Measurements from ENCODE around the gene TBX3.
A peak's percentile ranks its signal among the peaks of the same experiment; 100 is the strongest.

TBX3 gene

DNA sequence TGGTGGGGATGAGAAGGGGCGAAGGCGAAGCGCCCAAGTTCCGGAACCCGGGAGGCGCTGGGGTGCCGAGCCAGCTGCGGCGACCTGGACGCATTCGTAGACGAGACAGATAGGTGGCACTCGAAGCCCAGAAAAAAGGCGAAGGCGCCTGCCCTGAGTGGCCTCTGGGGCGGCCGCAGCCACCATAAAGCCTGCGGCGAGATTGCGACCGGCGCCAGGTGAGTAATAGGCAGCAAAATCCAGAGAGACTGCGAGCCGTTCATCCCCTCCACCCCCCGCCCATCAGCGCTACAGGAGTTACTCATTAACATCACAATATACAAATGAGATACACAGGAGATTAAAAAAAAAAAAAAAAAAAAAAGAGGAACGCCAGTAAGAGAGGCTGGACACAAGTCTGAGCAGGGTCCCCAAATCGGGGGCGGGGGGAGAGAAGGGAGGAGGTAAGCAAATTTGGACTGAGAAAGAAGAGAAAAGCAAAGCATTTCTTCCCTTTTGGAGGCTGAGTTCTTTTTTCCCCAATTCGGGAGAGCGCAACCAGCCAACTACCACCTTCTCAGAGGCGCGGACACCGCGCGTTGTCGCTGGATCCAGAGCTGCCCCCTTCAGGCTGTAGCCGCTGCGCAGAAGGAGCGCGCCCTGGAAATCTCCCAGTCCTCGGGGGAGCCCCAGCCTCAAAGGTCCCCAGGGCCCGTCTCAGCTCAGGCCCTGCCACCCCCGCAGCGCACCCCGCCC is 15.7 kb downstream of the TBX3 start:
- DNase-seq (ENCODE audit: low spot score) = peak; percentile 20

DNA sequence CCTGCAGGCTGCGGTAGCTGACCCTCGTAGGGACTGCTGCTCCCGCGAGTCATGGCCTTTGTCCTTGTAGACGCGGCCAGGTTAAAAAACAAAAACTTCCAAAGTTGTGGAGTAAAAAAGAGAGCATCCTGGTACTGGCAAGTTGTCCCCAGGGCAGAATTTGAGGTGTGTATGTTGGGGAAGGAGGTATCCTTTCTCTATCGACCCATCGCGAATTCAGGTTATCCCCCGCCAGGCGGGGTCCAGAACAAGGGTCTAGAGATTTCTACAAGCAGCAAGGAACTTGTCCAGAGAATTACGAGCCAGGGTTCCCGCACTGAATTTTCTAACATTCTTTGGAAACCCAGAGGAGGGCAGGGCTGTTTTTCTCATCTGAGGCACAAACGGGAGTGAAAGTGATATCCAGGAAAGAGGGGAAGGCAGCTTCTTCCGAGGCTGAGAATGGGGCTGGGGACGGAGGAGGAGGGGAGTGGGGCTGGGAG is 16.3 kb downstream of the TBX3 start:
- DNase-seq (ENCODE audit: low spot score) = no peak

DNA sequence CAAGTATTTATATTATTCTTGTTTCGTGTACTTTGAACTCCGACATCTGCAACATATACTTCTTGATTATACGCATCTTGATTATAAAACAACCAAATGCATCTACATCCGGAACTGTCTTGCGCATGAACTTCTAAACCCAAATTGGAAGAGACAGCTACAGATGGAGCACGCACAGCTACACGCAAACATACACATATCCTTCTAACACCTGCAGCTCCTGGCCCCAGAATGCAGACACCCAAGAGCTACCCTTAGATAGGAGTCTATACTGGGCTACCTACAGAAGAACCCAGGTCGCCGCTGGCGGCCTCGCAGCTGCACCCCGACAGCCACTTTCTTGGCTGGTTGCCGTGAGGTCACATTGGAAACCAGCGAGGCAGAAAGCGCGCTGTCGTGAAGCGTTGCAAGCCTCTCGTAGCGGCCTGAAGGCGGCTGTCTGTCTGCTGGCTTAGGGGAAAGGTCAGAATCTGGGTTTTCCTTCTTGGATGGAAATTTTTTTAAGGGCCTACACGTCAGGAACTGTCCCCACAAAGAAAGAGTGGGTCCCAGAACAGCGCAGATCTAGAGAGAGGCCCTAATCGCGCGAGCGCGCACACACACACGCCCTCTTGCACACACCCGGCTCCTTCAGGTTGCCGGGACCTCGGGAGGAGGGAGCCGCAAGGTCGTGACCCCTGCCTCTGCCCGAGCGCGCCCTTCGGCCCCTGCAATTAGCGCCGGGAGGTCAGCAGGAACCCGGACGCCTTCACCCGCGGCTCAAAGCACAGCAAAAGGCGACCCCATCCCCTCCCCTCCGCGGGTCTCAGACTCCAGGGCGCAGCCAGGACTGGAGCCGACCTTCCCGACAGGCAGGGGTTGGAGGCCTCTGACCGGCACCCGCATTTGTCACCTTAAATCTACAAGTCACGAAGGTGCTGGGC is 17.0 kb downstream of the TBX3 start:
- no peak for DNase-seq (ENCODE audit: low spot score)

DNA sequence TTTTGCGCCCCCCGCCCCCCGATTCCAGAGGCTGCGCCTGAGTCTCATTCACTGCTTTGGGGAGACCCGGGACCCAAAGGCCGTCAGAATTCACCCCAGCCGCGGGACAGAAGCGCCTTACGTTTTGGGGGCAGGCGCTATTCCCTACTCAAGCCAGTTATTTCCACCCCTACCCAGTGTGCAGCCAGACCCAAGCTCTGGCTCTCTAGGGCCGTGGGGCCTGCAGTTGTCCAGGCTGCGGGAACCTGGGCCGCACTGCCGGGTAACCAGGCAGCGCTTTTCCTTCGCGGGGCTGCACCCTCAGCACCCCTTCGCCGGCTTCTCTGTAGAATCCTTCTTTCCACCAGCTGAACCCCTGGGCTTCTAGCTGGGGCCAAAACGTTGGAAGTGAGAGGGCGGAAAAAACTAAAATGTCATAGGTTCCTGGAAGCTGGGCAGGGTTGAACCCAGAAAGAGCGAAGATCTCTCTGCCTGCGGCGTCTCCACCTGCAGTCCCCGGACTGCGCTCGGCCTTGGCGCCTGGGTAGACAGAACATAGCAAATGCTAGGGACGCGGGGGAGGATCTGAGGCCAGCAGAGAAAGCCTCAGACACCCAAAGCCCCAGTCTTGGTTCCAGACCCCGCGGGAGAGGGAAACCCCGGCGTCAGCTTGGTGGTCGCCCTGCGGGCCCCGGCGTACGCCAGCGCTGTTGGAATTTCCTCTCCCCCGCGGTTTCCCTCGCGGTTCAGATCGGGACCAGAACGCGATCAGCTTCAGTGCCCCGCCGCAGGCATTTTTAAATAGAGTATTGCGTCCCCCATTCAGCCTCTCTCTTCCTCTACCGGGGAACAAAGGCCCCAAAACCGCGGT is 18.3 kb downstream of the TBX3 start:
- DNase-seq (ENCODE audit: low spot score) = no peak

DNA sequence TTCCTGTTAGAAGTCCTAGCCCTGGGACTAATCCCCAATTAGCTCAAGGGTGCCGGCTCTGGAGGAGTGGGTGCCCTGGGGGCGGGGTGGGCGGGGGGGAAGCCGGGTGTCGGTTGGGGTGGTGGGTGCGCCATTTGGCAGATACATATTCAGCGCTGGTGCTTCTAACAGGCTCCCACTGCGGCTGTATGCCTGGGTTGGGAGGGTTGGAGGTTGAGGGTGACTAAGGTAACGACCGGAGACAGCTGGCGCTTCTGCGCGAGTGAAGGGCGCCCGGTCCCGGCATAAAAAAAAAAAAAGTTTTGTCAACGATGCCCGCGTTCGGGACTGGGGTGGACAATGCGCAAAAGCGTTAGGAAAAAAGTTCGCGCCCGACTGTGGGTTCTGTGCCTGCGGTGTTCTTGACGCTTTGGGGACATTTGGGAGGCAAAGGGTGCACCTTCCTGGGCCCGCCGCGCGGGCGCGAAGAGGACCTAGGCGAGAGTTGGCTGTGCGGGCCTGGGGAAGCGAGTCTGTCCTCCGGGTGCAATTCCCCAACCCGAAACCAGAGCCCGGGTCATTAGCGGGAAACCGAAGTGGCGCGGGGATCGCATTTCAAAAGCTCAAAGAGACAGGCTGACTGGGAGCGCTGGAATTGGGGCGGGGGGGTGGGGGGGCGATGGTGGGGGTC is 19.2 kb downstream of the TBX3 start:
- DNase-seq (ENCODE audit: low spot score) = no peak

DNA sequence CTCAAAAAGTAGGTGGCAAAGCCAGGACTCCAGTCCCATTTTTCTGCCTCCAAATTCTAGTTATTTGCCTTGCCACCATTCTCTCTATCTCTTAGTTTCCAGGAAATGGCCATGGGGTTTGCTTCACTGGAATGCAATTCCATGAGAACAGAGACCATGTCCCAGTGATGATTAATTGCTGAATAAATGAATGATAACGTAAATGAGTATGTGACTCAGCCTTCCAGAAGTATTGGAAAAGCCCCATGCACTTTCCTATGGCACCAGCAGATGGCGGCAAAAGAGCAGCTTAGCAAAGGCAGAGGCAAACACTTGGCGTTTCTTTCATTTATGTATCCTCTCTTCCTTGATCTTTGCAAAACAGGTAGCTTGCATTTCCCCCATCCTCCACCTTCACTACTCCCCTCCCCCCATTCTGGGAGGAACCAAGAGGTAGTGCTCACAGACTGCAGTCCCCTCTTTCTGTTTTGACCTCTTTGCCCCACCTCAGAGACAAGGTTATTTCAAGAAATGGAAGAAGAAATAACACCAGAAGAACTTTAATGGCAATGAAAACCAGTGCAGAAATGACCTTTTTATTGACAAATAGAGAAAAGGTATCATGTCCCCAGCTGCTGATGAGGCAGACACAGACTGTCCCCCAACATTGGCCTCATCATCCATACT is 21.3 kb downstream of the TBX3 start:
- DNase-seq (ENCODE audit: low spot score) = peak; percentile 37

DNA sequence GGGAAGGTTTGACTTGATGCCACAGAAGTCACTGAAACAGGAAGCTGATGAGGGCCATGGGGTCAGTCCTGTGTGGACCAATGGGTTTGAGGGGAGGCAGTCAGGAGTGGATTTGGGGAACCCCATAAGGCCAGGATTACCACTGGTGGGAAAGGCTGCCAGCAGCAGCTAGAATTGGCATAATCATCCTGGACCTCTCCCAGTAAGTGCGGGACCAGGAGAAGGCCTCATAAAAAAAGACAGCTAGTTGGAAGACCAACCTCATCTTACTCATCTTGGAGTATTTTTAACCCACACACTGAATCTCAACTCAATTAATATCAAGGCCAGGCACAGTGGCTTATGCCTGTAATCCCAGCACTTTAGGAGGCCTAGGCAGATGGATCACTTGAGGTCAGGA is 22.7 kb downstream of the TBX3 start:
- no peak for DNase-seq (ENCODE audit: low spot score)

DNA sequence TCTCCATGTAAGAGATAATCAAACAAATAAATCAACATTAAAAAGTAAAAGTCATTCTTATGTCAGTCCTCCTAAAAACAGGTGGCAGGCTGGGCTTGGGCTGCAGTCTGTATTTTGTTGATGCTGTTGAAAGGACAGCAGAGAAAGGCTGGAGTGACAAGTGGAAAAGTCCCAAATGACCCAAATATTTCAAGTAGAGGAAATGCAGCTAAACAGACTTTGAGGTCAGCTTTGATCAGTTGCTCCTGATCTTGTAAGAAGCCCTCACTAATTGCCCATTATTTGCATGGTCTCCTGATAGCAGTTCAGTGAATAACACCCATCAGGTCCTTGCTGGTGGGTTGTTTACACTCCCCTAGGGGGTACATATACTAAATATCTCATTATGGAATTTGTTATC is 24.9 kb downstream of the TBX3 start:
- DNase-seq (ENCODE audit: low spot score) = no peak

DNA sequence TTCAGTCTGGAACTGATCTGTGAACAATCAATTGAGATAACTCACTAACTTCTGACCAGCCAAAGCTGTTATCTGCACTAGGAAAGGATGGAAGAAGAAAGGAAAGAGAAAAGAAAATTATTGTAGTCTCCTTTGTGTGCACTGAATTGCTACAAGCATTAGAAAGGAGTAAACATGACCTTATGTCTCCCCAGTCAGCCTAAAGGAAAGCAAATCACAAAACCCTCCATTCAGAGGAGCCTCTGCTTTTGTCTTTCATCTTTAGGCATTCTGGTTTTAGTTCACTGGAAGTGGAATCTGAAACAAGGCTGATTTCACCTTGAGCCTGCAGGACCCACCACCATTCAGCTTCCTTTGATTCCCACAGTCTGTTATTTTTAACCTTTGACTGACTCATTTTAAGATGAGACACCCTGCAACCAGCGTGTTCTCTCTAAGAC is 26.0 kb downstream of the TBX3 start:
- DNase-seq (ENCODE audit: low spot score) = no peak

DNA sequence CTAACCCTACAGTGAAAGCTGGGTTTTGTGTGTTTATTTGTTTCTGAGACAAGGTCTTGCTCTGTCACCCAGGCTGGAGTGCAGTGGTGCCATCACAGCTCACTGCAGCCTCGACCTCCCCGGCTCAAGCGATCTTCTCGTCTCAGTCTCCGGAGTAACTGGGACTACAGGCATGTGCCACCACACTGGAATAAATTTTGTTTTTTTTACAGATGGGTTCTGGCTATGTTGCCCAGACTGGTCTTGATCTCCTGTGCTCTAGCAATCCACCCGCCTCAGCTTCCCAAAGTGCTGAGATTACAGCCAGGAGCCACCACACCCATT is 26.4 kb downstream of the TBX3 start:
- no peak for DNase-seq (ENCODE audit: low spot score)

DNA sequence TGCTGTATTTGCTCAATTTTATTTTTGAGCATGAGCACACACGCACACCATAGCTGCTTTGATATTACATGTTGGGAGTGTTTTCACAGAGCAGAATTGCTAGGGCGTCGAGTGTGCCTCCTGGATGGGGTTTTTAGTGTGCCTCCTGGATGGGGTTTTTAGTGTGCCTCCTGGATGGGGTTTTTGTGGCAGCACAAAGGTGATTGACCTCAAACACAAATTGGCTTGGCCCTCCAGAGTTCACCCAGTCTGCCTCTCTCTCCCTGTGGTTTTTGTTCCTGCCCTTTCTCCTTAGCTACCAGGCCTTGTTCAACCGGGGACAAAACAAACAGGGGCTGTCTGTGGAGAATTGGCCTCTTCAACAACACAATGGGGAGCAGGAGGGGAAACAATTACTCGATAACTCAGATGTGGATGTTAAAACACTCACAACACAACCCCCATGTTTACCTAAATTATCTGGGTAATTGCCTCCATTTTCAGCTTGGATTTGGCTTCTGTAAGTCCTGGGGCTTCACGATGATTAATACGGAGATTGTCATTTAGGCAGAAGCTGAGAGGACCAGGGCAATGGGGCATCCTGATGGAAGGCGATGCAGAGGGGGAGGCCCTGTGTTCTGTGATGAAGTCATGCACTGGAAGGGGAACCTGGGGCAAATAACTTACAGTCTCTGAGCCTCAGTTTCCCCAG is 26.9 kb downstream of the TBX3 start:
- DNase-seq (ENCODE audit: low spot score) = no peak

DNA sequence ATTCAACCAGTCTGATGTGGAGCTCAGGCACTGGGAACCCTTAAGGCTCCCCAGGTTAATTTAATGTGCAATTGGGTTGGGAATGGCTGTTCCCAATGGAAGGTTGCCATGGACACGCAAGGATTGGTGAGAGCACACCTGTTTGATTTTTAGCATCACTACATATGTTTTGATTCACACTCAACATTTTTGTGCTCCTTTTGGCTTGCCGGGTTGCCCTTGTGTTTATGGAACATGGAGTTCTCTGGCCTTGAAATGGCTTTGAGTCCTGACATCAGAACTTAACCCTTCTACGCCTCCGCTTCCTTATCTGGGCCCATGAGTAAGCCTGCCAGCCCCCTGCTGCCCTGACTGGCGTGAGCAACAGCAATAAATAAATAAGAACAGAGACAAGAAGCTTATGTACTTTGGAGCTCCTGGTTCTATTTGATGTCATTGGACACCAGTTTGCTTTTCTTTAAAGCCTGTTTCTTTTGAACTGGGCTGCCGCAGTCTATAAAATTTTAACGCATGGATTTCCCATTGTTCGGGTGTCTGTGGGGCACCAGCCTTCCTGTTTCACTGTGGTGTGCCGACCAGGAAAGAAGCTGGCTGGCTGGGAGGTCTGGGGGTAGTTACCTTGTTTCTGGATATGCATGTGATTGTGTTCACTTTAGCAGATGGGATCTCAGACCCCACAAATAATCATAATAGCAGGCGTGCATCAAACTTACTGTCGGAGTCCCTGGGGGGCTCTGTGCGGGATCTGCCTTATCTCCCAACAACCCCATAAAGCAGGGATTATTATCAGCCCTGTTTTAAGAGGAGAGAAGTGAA is 27.8 kb downstream of the TBX3 start:
- DNase-seq (ENCODE audit: low spot score) = no peak

DNA sequence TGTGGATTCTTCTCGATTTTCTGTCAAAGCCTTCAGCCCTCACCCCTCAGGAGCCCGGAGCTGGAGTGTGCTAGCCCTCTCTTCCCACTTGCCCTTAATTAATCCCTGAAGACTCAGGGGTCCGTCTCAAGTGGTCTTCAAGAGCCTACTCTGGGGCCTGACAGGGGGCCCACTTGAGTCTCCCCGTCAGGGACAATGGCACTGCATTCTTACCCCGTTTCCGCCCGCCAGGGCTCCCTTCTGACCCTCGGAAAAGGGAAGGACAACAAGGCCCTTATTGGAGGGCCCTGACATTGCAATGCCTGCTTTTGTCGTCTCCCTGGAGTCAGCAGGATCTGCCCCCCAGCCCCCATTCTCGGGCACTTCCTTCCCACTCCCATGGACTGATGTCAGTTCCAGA is 34.4 kb downstream of the TBX3 start:
- no peak for DNase-seq (ENCODE audit: low spot score)

DNA sequence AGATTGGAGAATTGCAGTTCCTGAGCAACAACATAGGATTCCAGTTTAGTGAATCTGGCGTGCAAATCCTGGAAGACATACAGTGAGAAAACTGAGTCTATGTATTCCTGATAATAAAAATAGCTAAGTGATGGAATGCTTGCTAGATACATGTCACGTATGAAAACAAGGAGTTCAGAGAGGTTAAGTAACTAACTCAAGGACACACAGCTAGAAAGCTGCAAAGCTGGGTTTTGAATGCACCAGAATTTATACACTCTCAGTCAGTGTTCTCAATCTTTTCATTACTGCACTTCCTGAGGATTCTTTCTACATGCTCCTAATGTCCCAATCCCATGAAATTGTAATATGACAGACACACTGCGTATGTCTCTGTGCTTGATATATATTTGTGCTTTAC is 35.3 kb downstream of the TBX3 start:
- DNase-seq (ENCODE audit: low spot score) = no peak

DNA sequence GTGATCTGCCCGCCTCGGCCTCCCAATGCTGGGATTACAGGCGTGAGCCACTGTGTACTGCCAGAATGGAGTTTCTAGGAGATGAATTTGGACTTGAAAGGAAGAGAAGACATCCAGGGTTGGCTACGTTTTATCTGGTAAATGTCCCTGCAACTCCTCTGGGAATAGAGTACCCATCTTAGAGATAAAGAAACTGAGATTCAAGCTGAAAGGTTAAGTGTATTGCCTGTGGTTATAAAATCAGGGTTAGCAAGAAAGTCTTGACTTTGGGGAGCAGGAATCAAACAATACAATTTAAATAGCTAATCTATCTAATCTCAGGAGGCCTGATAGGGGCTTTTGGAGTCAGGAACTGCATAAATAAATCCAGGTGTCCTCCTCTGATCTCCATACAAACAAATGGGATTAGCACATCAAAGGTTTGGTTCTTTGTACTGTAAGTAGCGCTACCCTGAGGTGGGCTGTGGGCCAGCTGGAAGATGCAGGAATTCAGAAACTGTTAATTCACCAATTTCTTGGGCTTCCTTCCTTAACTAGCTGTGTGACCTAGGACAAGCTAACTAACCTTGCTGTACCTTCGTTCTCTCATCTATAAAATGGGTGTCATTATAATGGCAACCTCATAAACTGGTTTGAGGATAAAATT is 45.1 kb downstream of the TBX3 start:
- no peak for DNase-seq (ENCODE audit: low spot score)

DNA sequence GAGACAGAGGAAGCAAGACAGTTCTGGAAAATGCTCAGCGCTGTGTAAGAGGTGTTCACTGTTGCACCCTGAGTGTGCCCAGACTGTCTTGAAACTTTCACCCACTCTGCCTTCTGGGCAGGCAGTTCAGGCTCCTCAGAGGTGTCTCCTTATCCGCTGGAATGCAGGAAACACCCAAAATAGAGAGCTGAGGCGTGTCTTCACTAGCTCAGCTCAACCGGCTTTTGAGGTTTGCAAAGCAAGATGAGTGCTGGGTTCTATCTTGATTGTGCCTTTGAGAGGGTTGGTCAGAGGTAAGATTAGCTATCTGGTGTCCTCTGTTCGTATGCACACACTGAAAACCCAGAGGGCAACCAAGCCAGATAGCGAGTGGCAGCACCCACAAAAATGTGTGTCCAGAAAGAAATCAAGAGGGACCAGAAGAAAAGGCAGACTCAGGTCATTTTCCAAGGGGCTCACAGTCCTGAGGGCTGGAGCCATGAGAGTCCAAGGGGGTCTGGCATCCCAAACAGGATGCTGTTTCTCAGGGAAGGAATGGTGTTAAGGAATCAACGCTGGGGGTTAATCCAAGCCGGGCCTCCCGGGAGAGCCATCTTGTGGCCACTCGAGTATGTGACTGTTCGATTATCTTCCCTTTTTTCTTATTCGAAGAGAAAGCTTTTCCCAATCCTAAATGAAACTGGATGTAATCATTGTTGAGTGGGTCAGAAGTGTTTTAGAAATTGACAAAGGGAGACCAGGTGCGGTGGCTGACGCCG is 47.1 kb downstream of the TBX3 start:
- no peak for DNase-seq (ENCODE audit: low spot score)

DNA sequence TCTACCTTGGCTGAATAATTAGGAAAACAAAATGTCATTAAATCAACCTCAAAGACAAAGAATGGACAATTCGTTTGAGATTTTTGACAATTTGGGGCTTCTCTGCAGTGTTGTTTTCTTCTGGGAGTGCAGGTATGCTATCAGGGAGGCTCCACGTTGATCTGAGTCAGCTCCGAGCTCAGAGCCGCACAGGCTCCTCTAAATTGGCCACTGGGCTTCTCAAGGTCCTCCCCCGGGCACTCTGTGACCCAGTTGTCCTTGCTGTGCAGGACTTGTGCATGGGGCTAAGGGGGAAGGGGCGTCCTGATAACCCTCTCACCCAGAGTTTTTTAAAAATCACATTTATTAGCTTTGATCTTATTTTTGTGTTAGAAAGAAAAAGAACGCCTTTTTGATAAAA is 52.7 kb downstream of the TBX3 start:
- no peak for DNase-seq (ENCODE audit: low spot score)

DNA sequence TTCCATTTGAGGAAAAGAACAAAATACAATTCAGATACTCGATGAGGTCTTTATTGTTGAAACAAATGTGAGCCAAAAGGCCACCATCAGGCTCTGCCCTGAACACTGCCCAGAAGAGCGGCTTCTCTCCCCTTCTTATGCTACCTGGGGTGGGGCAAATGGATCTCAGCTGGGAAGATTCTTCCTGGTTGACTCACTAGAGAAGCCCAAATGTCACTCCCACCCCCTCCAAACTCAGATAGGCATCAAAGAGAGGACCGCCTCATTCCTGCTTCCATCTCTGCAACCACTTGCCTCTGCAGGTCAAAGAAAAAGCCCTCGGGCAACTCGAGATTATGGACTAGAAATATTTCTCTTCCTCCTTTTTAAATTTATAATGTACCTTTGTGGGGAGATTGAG is 55.8 kb downstream of the TBX3 start:
- DNase-seq (ENCODE audit: low spot score) = no peak

DNA sequence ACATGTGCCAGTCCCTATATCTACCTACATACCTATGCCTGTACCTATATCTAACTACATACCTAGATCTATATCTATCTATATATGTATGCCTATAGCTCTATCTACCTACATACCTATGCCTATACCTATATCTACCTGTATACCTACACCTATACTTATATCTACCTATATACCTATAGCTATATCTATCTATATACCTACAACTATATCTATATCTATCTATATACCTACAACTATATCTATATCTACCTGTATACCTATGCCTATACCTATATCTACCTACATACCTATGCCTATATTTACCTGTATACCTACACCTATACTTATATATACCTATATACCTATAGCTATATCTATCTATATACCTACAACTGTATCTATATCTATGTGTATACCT is 56.6 kb downstream of the TBX3 start:
- DNase-seq (ENCODE audit: low spot score) = no peak
